Neural progenitor cell (in vitro differentiated cells): ENCODE data around the gene NRCAM. TPM values are rescaled to one million over a fixed set of nuclear protein-coding genes. Genes with fewer than 3 reads are reported as not detected.
A peak's percentile ranks its signal among the peaks of the same experiment; 100 is the strongest.

Experiments used
- DNase-seq: peaks from one replicate; pipeline ENCODE4 v3.0.0-alpha.2; 2016; ENCODE audit warnings: low spot score
- H2AFZ ChIP-seq: fragments of 200-600 bp; sonication (generic); replicated peaks from 2 replicates; pipeline ENCODE4 v1.6.1; 2016; ENCODE audit warnings: antibody characterized with exemption
- H3F3A ChIP-seq: fragments of 200-600 bp; sonication (generic); 2 replicates; pipeline ENCODE4 v1.6.1; 2016; ENCODE audit warnings: antibody characterized with exemption, low read depth
- H3K27ac ChIP-seq: fragments of 200-600 bp; sonication (generic); 2 replicates; pipeline ENCODE4 v1.5.1; 2016; ENCODE audit warnings: mild to moderate bottlenecking
- H3K27me3 ChIP-seq: fragments of 200-600 bp; sonication (generic); 2 replicates; pipeline ENCODE4 v1.6.1; 2016; ENCODE audit warnings: mild to moderate bottlenecking, moderate library complexity
- H3K36me3 ChIP-seq: fragments of 200-600 bp; sonication (generic); 2 replicates; pipeline ENCODE4 v1.5.1; 2016
- H3K4me1 ChIP-seq: fragments of 200-600 bp; sonication (generic); 2 replicates; pipeline ENCODE4 v1.6.1; 2016; ENCODE audit warnings: mixed run types
- H3K4me2 ChIP-seq: fragments of 200-600 bp; sonication (generic); 2 replicates; pipeline ENCODE4 v1.6.1; 2016
- H3K4me3 ChIP-seq: fragments of 200-600 bp; sonication (generic); 2 replicates; pipeline ENCODE4 v1.5.1; 2016
- H3K79me2 ChIP-seq: fragments of 200-600 bp; sonication (generic); 2 replicates; pipeline ENCODE4 v1.6.1; 2016; ENCODE audit warnings: low read depth
- H3K9ac ChIP-seq: fragments of 200-600 bp; sonication (generic); 2 replicates; pipeline ENCODE4 v1.6.1; 2016
- H3K9me3 ChIP-seq: fragments of 200-600 bp; sonication (generic); 2 replicates; pipeline ENCODE4 v1.5.1; 2016; ENCODE audit warnings: low read depth
- H4K20me1 ChIP-seq: fragments of 200-600 bp; sonication (generic); 2 replicates; pipeline ENCODE4 v1.6.1; 2016; ENCODE audit warnings: low read depth
- H3K27ac Mint-ChIP-seq: 3 replicates; pipeline ENCODE4 v1.8.0; 2021; ENCODE audit warnings: mixed read lengths
- H3K27me3 Mint-ChIP-seq: 2 replicates; pipeline ENCODE4 v1.8.0; 2022; ENCODE audit warnings: low read depth, mild to moderate bottlenecking, inconsistent platforms, moderate library complexity, mixed read lengths; ENCODE audit not compliant: insufficient read depth
- H3K36me3 Mint-ChIP-seq: 3 replicates; pipeline ENCODE4 v1.8.0; 2021; ENCODE audit warnings: mixed read lengths
- H3K4me1 Mint-ChIP-seq: 3 replicates; pipeline ENCODE4 v1.8.0; 2021; ENCODE audit warnings: mixed read lengths
- H3K4me3 Mint-ChIP-seq: 3 replicates; pipeline ENCODE4 v1.8.0; 2021; ENCODE audit warnings: mild to moderate bottlenecking, moderate library complexity, mixed read lengths
- H3K9me3 Mint-ChIP-seq: 3 replicates; pipeline ENCODE4 v1.8.0; 2020; ENCODE audit warnings: mixed read lengths
- EZH2 ChIP-seq: fragments of 200-600 bp; sonication (generic); IDR thresholded peaks from 2 replicates; pipeline ENCODE4 v1.6.1; 2017; ENCODE audit warnings: antibody characterized with exemption, mild to moderate bottlenecking, moderate library complexity
- EZH2phosphoT487 ChIP-seq: fragments of 200-600 bp; sonication (generic); IDR thresholded peaks from 2 replicates; pipeline ENCODE4 v1.6.1; 2017; ENCODE audit warnings: antibody characterized with exemption
- total RNA-seq: library from RNA; depleted of rRNA; stranded (reverse); fragments of >200 nt; gene quantifications from 2 replicates; pipeline ENCODE4 v1.2.3, GENCODE V29; 2015; ENCODE audit warnings: low replicate concordance
- TF ChIP-seq, protein P1 (sequence below): fragments of 200-600 bp; sonication (generic); IDR thresholded peaks from 2 replicates; pipeline ENCODE4 v1.5.1; 2017; ENCODE audit warnings: antibody characterized with exemption, mild to moderate bottlenecking

NRCAM gene
- total RNA-seq, 1 donor from 2014 or later, result 104 TPM

DNA sequence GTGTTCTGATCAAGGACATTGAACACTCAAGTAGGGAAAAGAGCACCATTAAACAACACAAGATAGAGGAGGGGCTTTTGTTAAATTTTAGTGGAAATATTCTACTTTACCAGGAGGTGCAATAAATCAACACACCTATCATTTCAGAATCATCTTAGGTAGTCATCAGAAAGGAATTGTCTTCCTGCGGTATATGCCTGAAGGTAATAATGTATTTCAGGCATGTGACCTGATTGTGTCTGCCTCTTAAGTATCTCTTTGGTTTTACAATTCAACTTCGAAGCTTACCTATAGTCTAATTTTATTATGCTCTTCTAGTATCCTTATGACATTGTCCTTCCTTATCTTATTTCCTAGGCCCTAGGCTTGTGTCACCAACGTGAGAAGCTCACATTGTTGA, 267.5 kb downstream of the NRCAM start:
- no peak overlapping the region for H3K4me2 ChIP-seq
- no peak overlapping the region for H2AFZ ChIP-seq
- no peaks in the 10 kb centered on the region for H3K4me1 Mint-ChIP-seq
- H3K79me2 ChIP-seq, result no peaks in the 10 kb centered on the region
- H3F3A ChIP-seq, result no peaks in the 10 kb centered on the region
- H3K4me1 ChIP-seq, result peaks cover 4% of the 10 kb centered on the region
- H3K4me3 Mint-ChIP-seq, result no peak overlapping the region
- DNase-seq, result no peak
- H4K20me1 ChIP-seq, result no peaks in the 10 kb centered on the region
- no peaks in the 10 kb centered on the region for H3K27me3 Mint-ChIP-seq
- no peaks in the 10 kb centered on the region for H3K9me3 ChIP-seq
- H3K9me3 Mint-ChIP-seq, result peaks cover 3% of the 10 kb centered on the region
- no peak overlapping the region for H3K27ac Mint-ChIP-seq
- H3K27ac ChIP-seq, result no peak overlapping the region
- peaks cover 6% of the 10 kb centered on the region for H3K36me3 ChIP-seq
- TF ChIP-seq, protein P1, sequence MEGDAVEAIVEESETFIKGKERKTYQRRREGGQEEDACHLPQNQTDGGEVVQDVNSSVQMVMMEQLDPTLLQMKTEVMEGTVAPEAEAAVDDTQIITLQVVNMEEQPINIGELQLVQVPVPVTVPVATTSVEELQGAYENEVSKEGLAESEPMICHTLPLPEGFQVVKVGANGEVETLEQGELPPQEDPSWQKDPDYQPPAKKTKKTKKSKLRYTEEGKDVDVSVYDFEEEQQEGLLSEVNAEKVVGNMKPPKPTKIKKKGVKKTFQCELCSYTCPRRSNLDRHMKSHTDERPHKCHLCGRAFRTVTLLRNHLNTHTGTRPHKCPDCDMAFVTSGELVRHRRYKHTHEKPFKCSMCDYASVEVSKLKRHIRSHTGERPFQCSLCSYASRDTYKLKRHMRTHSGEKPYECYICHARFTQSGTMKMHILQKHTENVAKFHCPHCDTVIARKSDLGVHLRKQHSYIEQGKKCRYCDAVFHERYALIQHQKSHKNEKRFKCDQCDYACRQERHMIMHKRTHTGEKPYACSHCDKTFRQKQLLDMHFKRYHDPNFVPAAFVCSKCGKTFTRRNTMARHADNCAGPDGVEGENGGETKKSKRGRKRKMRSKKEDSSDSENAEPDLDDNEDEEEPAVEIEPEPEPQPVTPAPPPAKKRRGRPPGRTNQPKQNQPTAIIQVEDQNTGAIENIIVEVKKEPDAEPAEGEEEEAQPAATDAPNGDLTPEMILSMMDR, result no peak
- TF ChIP-seq EZH2 (no peak), EZH2phosphoT487 (no peak)
- no peaks in the 10 kb centered on the region for H3K27me3 ChIP-seq
- peaks cover 20% of the 10 kb centered on the region for H3K36me3 Mint-ChIP-seq
- no peak overlapping the region for H3K4me3 ChIP-seq
- no peak overlapping the region for H3K9ac ChIP-seq

DNA sequence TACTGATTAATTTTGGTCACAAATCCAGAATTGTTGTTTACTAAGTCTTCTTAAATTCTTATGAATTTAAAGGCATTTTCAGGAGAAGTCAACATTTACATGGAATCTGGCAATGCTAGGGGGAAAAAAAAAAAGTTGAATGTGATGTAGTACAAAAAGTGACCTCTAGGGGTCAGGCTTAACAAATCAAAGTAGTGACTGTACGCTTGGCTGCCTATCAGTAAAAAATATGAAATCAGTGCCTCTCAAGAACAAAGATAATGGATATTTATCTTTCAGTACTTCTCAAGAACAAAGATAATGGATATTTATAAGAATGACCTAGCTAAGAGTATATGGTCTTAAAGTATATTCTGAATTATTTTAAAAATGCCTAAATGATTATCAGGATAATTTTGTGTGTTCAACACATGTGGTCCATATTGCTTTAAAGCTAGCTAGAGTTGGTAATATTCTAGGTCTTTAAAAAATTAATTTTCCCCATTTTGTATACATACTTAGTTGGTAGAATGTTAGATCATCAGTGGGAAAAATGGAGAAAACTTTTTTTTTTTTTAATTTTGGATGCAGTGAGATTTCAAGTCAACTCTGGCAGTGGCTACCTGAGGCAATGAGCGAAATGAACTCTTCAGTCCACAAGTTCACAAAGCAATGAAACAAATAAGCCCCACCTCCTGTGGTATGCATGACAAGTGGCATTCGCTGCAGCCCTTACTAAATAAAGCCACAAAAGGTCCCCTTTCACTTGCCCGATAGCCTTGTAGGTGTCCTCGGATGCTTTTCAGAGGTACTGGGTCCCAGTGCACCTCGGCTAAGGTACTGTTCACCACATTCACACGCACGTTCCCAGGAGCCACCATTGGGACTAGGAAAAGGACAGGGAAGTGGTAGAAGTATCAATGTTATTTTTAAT, 274.9 kb downstream of the NRCAM start:
- Mint-ChIP-seq H3K4me3 (no peak overlapping the region), H3K27ac (no peak overlapping the region), H3K27me3 (no peaks in the 10 kb centered on the region), H3K4me1 (peaks cover 7% of the 10 kb centered on the region), H3K36me3 (no peaks in the 10 kb centered on the region), H3K9me3 (no peaks in the 10 kb centered on the region)
- no peaks in the 10 kb centered on the region for H4K20me1 ChIP-seq
- no peak overlapping the region for H2AFZ ChIP-seq
- DNase-seq, result peak; percentile 51
- peaks cover 7% of the 10 kb centered on the region for H3K4me1 ChIP-seq
- no peak overlapping the region for H3K9ac ChIP-seq
- H3K27me3 ChIP-seq, result no peaks in the 10 kb centered on the region
- H3F3A ChIP-seq, result peaks cover 12% of the 10 kb centered on the region
- H3K9me3 ChIP-seq, result no peaks in the 10 kb centered on the region
- no peak for TF ChIP-seq EZH2phosphoT487
- TF ChIP-seq, protein P1, result peak; percentile 94
- TF ChIP-seq EZH2, result no peak
- no peak overlapping the region for H3K4me3 ChIP-seq
- H3K4me2 ChIP-seq, result no peak overlapping the region
- no peak overlapping the region for H3K27ac ChIP-seq
- no peaks in the 10 kb centered on the region for H3K79me2 ChIP-seq
- H3K36me3 ChIP-seq, result peaks cover 7% of the 10 kb centered on the region

DNA sequence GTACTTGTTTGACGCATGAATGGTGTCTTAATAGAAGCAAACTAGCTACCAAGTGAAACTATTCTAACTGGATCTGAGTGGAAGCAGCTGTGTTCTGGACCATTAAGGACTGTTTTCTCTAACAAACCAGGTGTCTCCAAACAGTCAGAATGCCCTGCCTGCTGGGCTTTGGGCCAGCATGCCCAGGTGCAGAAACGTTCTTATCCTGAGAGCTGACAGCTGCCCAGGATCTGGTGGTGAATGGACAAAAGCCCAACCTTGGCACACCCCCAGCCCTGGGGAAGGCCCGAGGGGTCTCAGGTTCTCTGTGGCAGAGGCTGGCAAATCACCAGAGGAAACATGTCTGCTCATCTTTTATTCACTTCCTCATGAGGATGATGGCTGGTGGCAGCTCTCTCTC, 277.8 kb downstream of the NRCAM start:
- Histone ChIP-seq H4K20me1 (no peaks in the 10 kb centered on the region), H3K27ac (no peak overlapping the region), H3K9ac (no peak overlapping the region), H3K79me2 (no peaks in the 10 kb centered on the region), H3K36me3 (peaks cover 7% of the 10 kb centered on the region), H3K9me3 (no peaks in the 10 kb centered on the region), H2AFZ (no peak overlapping the region), H3K27me3 (no peaks in the 10 kb centered on the region), H3K4me3 (no peak overlapping the region), H3K4me2 (no peak overlapping the region), H3F3A (peaks cover 12% of the 10 kb centered on the region), H3K4me1 (peaks cover 7% of the 10 kb centered on the region)
- Mint-ChIP-seq H3K27ac (no peak overlapping the region), H3K9me3 (no peaks in the 10 kb centered on the region), H3K4me1 (peaks cover 7% of the 10 kb centered on the region), H3K27me3 (no peaks in the 10 kb centered on the region), H3K4me3 (no peak overlapping the region), H3K36me3 (no peaks in the 10 kb centered on the region)
- no peak for DNase-seq
- no peak for TF ChIP-seq EZH2phosphoT487
- no peak for TF ChIP-seq EZH2
- TF ChIP-seq, protein P1, result no peak
